ENCODE results near the gene TRIM52. TPM values are rescaled to one million over a fixed set of nuclear protein-coding genes. Genes with fewer than 3 reads are reported as not detected.
A peak's percentile ranks its signal among the peaks of the same experiment; 100 is the strongest.

TRIM52 gene
- total and polyA plus RNA-seq, 2 of the 13 experiments (the other 11 are each of a cell fraction or from before 2014, with no cell fraction given), result 7.2 to 11.6 TPM

DNA sequence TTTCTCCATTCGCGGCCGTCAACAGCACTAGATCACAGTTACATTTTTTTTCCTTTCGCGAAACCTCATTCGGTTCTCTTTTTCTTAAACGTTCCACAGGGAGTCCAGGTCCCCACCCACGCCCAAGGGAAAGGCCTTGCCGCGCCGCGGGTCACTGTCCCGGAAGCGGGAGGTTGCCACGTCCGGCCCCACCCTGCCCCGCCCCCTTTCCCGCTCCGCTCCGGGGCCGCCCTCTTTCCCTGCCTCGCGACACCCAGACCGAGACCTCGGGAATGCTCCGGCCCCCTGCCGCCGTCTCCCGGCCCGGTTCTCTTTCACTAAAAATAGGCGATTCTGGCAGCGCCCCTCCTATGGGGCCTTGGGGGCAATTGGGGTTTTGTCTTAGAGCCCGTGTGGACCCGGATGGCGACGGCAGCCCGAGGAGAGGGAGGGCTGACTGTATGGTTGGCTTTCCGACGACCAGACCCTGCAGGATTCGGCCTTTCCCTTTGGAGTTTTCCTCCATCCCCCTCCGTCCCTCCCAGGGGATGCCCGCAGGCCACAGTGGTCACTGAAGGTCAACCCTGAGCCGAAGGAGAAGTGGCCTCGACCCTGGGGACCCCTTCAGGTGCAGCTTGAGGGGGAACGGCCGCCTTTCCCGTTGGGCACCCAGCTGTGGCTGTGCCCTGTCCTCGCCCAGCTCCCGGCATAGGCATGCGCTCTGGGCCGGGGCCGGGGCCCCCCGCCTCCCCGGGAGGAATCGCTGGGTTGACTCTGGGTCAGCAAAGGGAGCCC, 14.5 kb downstream of the TRIM52 start (continued):
- TF ChIP-seq ZBTB34 (CRISPR knock-in tag; IDR thresholded peaks at IDR 0.05) (no peak), SPEN (CRISPR knock-in tag; IDR thresholded peaks at IDR 0.05; ENCODE audit: low read depth) (peak; percentile 66; the same call in 1 of the 2 replicates), MLXIP (CRISPR knock-in tag; IDR thresholded peaks at IDR 0.05; ENCODE audit: borderline replicate concordance) (no peak), KLF15 (CRISPR knock-in tag; IDR thresholded peaks at IDR 0.05; ENCODE audit: borderline replicate concordance) (no peak; the same call in 1 of the 2 replicates), ZNF101 (CRISPR knock-in tag; IDR thresholded peaks at IDR 0.05; ENCODE audit: borderline replicate concordance, low read depth) (no peak), ZNF549 (CRISPR knock-in tag; IDR thresholded peaks at IDR 0.05) (no peak), SP140L (CRISPR knock-in tag; IDR thresholded peaks at IDR 0.05; ENCODE audit: borderline replicate concordance) (peak; percentile 43; the same call in 1 of the 2 replicates), ZNF343 (CRISPR knock-in tag; IDR thresholded peaks at IDR 0.05) (peak; percentile 61; the same call in 1 of the 2 replicates), ZFP82 (CRISPR knock-in tag; IDR thresholded peaks at IDR 0.05; ENCODE audit: borderline replicate concordance) (no peak), SP1 (IDR thresholded peaks at IDR 0.05) (no peak), SP1 (CRISPR knock-in tag; IDR thresholded peaks at IDR 0.05) (peak; percentile 78), ZHX2 (IDR thresholded peaks at IDR 0.05; ENCODE audit: low read depth) (no peak), ZHX2 (CRISPR knock-in tag; IDR thresholded peaks at IDR 0.05; ENCODE audit: borderline replicate concordance) (no peak), SNAPC5 (CRISPR knock-in tag; IDR thresholded peaks at IDR 0.05; ENCODE audit: borderline replicate concordance) (no peak; the same call in 1 of the 2 replicates), FOXO1 (CRISPR knock-in tag; IDR thresholded peaks at IDR 0.05) (no peak), ZNF660 (CRISPR knock-in tag; IDR thresholded peaks at IDR 0.05; ENCODE audit: borderline replicate concordance, low read depth) (no peak)
- TF ChIP-seq, protein P1, sequence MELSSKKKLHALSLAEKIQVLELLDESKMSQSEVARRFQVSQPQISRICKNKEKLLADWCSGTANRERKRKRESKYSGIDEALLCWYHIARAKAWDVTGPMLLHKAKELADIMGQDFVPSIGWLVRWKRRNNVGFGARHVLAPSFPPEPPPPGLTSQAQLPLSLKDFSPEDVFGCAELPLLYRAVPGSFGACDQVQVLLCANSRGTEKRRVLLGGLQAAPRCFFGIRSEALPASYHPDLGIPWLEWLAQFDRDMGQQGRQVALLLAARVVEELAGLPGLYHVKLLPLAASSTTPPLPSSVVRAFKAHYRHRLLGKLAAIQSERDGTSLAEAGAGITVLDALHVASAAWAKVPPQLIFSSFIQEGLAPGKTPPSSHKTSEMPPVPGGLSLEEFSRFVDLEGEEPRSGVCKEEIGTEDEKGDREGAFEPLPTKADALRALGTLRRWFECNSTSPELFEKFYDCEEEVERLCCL (CRISPR knock-in tag; IDR thresholded peaks at IDR 0.05; ENCODE audit: borderline replicate concordance), result peak; percentile 38; the same call in 1 of the 2 replicates

All from HepG2 (cell line).